ENCODE measurements around the gene LMBRD2.

LMBRD2 gene

GRCh38 chr5:36089989-36090388 is 61.7 kb downstream of the LMBRD2 start:
- H3K9me3 ChIP-seq (replicated peaks; ENCODE audit: insufficient read depth, low read length) = no peaks in the 10 kb centered on the region
- H3K4me2 ChIP-seq (ENCODE audit: low read depth, low read length) = no peak overlapping the region
- TF ChIP-seq EZH2phosphoT487 (IDR thresholded peaks at IDR 0.05; ENCODE audit: low read length) = no peak
- peak; percentile 59 for TF ChIP-seq CTCF (IDR thresholded peaks at IDR 0.05; ENCODE audit: low read length)
- TF ChIP-seq EZH2 (optimal IDR thresholded peaks at IDR 0.05; ENCODE audit: low read depth, low read length) = no peak
- H3K4me3 ChIP-seq (ENCODE audit: low read length) = no peak overlapping the region
- H3K27me3 ChIP-seq (replicated peaks; ENCODE audit: insufficient read depth, low read length) = no peaks in the 10 kb centered on the region
- no peaks in the 10 kb centered on the region for H3K36me3 ChIP-seq (replicated peaks; ENCODE audit: insufficient read depth, low read length)
- H3K9ac ChIP-seq (ENCODE audit: low read length) = no peak overlapping the region
- DNase-seq = peak; percentile 53
- H3K79me2 ChIP-seq (ENCODE audit: low read length) = no peaks in the 10 kb centered on the region
- H2AFZ ChIP-seq (ENCODE audit: low read length) = no peak overlapping the region
- no peaks in the 10 kb centered on the region for H3K4me1 ChIP-seq (ENCODE audit: low read length)
- no peaks in the 10 kb centered on the region for H4K20me1 ChIP-seq (ENCODE audit: insufficient read depth, low read length)
- H3K9me2 ChIP-seq (replicated peaks; ENCODE audit: insufficient read depth, low read length) = no peaks in the 10 kb centered on the region
- no peak overlapping the region for H3K27ac ChIP-seq (ENCODE audit: low read length)
- no peaks in the 10 kb centered on the region for H3F3A ChIP-seq (ENCODE audit: insufficient read depth, low read length)

- H3K27me3 ChIP-seq (replicated peaks; ENCODE audit: insufficient read depth, low read length) = no peaks in the 10 kb centered on the region
- peaks cover 12% of the 10 kb centered on the region for H3K4me1 ChIP-seq (ENCODE audit: low read length)
- no peaks in the 10 kb centered on the region for H4K20me1 ChIP-seq (ENCODE audit: insufficient read depth, low read length)
- H3F3A ChIP-seq (ENCODE audit: insufficient read depth, low read length) = peaks cover 8% of the 10 kb centered on the region
- peak; percentile 67 for DNase-seq
- no peak overlapping the region for H3K4me3 ChIP-seq (ENCODE audit: low read length)
- H3K79me2 ChIP-seq (ENCODE audit: low read length) = no peaks in the 10 kb centered on the region
- H3K4me2 ChIP-seq (ENCODE audit: low read depth, low read length) = peak overlapping the region; percentile 14; the same call in 1 of the 2 replicates
- no peaks in the 10 kb centered on the region for H3K9me3 ChIP-seq (replicated peaks; ENCODE audit: insufficient read depth, low read length)
- H3K9me2 ChIP-seq (replicated peaks; ENCODE audit: insufficient read depth, low read length) = no peaks in the 10 kb centered on the region
- no peaks in the 10 kb centered on the region for H3K36me3 ChIP-seq (replicated peaks; ENCODE audit: insufficient read depth, low read length)
- H3K9ac ChIP-seq (ENCODE audit: low read length) = no peak overlapping the region
- no peak overlapping the region for H3K27ac ChIP-seq (ENCODE audit: low read length)
- peak overlapping the region; percentile 41; the same call in 1 of the 2 replicates for H2AFZ ChIP-seq (ENCODE audit: low read length)
- TF ChIP-seq EZH2 (optimal IDR thresholded peaks at IDR 0.05; ENCODE audit: low read depth, low read length) (no peak), CTCF (IDR thresholded peaks at IDR 0.05; ENCODE audit: low read length) (peak; percentile 79), EZH2phosphoT487 (IDR thresholded peaks at IDR 0.05; ENCODE audit: low read length) (no peak)
Measured at GRCh38 chr5:36079200-36079781, 72.4 kb downstream of the LMBRD2 start.

DNA sequence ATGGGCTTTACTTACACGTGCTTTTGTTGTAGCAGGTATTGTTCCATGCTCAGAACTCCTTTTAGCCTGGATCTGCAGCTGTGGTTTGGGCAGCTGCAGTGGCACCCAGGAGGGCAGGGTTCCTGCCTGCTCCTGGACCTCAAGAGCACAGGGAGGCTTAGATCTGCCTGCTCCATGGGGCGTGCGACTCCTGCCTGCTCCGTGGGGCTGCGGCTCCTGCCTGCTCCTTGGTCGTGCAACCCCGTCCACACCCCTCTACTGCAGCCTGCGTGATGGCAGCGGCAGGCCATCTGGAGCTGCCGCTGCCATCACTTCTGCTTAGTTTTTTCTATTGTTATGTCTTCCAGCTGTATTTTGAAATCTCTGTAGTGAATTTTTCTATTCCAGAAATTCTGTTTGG is 73.3 kb downstream of the LMBRD2 start:
- H3K4me3 ChIP-seq (ENCODE audit: low read length) = no peak overlapping the region
- no peak overlapping the region for H3K4me2 ChIP-seq (ENCODE audit: low read depth, low read length)
- H3K27me3 ChIP-seq (replicated peaks; ENCODE audit: insufficient read depth, low read length) = no peaks in the 10 kb centered on the region
- no peaks in the 10 kb centered on the region for H3K9me2 ChIP-seq (replicated peaks; ENCODE audit: insufficient read depth, low read length)
- H3K9ac ChIP-seq (ENCODE audit: low read length) = no peak overlapping the region
- H3K79me2 ChIP-seq (ENCODE audit: low read length) = no peaks in the 10 kb centered on the region
- H3K9me3 ChIP-seq (replicated peaks; ENCODE audit: insufficient read depth, low read length) = no peaks in the 10 kb centered on the region
- no peaks in the 10 kb centered on the region for H3K36me3 ChIP-seq (replicated peaks; ENCODE audit: insufficient read depth, low read length)
- H4K20me1 ChIP-seq (ENCODE audit: insufficient read depth, low read length) = no peaks in the 10 kb centered on the region
- H3F3A ChIP-seq (ENCODE audit: insufficient read depth, low read length) = peaks cover 9% of the 10 kb centered on the region
- peaks cover 18% of the 10 kb centered on the region for H3K4me1 ChIP-seq (ENCODE audit: low read length)
- DNase-seq = no peak
- TF ChIP-seq EZH2 (optimal IDR thresholded peaks at IDR 0.05; ENCODE audit: low read depth, low read length) (no peak), CTCF (IDR thresholded peaks at IDR 0.05; ENCODE audit: low read length) (no peak), EZH2phosphoT487 (IDR thresholded peaks at IDR 0.05; ENCODE audit: low read length) (no peak)
- no peak overlapping the region for H2AFZ ChIP-seq (ENCODE audit: low read length)
- no peak overlapping the region for H3K27ac ChIP-seq (ENCODE audit: low read length)
